Measurements from ENCODE around the gene OR4D9.

- TF ChIP-seq CTCF (conservative IDR thresholded peaks at IDR 0.05; ENCODE audit: low read depth, low read length) (no peak), EZH2 (IDR thresholded peaks at IDR 0.05; ENCODE audit: low read length, unreplicated experiment) (no peak), EZH2phosphoT487 (IDR thresholded peaks at IDR 0.05; ENCODE audit: borderline replicate concordance, low read length) (no peak)
Measured at GRCh38 chr11:59560290-59560701, 49.0 kb downstream of the OR4D9 start.

Measured in PC-3 (cell line).